HG02943 (cell line): ENCODE data around the gene SLC34A3.

Experiments used
- ATAC-seq: cut with Tn5 transposase; IDR thresholded peaks from one replicate; pipeline ENCODE4 v1.9.1; 2021; ENCODE audit warnings: mild to moderate bottlenecking, low read depth, moderate library complexity; ENCODE audit not compliant: unreplicated experiment

SLC34A3 gene

DNA sequence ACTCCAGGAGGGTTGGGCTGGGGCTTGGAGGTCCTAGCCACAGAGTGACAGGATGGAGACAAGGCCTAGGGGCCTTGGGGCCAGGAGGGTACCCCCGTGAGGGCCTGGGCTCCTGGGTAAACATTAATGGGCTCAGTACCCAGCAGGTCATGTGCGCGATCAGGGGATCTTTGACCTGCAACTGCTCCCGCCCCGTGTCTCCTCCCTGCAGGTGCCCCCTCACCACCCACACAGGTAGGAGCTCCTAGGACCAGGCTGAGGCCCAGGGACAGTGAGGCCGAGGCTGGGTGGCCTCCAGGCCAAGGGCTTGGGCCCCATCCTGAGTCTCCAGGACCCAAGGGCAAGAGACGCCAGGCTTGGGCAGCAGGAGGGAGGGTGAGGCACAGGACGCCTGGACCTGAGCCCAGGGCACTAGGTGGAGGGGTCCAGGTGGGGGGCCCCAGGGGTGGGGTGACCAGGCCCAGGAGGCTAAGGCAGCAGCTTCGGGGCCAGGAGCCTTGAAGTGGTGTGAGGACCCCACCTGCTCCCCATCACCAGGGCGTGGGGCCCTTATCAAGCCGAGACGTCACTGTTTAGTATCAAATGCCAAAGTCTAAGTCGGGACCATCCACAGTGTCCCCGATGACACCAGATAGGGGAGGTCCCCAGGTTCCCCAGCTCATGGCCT lies at the start of gene SLC34A3:
Gene SLC34A3 (plus strand): TSS at position 197 of the 667 bp plus-strand sequence. CDS start 802 bp downstream, outside the sequence.
- no peak for ATAC-seq

DNA sequence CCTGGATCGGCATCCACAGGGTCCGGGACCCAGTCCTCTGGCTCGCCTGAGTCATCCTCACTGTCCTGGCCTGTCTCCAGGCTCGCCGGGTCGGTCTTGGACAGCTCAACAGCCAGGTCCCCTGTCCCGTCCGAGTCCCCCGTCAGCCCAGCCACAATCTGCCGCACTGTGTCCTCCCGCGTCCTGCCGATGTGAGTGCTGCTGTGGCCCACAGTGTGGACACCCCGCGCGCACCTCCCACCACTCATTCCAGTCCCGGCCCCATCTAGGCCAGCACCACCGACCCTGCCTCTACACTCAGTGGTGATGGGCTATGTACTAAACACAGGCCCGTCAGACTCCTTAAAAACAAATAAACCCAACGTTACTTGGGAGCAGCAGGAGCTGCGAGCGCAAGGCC lies 49.0 kb upstream of the SLC34A3 start:
- ATAC-seq, result no peak

DNA sequence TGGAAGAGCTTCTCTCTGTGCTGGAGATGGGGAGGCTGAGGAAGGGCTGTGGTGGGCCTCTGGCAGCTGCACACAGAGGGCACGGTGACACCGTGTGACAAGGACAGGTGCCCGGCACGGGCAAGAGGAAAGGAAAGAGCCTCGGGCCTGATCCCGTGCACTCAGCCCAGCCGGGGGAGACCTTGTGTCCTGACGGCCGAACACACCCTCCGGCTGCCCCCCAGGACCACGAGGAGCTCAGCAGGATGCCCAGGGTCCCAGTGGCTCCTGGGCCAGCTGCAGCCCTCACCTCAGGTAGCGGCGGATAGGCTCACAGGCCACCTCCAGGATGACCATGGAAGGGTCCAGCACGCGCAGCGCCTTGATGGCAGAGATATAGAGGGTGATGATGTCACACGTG lies 47.9 kb upstream of the SLC34A3 start:
- ATAC-seq, result no peak

DNA sequence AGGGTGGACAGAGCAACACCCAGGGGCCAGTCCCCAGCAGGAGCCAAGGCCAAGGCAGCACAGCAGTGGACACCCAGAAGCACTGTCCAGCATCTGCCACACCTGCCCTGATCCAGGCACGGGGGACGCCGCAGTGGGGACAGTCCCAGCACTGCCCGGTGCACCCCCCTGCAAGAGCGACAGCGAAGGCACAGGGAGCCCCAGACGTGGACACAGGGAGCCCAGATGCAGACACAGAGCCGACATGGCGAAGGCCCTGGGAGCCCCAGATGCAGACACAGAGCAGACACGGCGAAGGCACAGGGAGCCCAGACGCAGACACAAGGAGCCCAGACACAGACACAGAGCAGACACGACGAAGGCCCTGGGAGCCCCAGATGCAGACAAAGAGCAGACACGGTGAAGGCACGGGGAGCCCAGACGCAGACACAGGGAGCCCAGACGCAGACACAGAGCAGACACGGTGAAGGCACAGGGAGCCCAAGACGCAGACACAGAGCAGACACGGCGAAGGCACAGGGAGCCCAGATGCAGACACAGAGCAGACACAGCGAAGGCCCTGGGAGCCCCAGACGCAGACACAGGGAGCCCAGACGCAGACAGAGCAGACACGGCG lies 46.6 kb upstream of the SLC34A3 start:
- no peak for ATAC-seq

DNA sequence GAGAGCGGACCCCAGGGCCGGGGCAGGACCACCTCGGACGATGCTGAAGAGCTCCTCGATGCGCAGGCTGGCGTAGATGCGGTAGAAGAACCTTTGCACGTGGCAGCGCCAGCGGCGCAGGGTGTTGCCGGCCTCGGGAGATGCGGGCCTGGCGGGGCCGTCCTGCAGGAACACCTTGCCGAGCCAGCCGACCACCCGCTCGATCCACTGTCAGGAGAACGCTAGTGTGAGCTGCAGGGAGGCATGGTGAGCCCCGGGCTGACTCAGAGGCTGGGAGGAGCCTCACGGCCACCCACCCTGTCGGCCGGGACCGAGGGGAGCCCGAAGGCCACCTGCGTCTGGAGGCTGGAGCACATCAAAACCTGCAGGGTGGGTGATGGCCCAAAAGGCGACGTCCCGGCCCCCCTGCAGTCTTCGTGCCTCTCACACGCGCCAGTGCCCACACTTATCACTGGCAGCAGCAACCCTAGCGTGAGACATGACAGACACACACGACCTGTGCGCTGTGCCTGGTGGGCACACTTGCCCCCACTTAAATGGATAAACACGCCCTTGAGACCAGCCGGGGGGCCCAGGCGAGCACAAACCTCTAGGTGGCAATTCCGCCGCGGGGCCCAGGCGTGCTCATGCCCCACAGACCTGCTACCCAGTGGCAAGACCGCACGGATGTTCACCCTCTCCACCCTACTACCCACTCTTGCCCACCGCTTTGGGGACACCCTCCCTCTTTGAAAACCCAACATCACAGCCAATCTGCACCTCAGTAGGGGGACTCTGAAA lies 45.6 kb upstream of the SLC34A3 start:
- ATAC-seq, result no peak

DNA sequence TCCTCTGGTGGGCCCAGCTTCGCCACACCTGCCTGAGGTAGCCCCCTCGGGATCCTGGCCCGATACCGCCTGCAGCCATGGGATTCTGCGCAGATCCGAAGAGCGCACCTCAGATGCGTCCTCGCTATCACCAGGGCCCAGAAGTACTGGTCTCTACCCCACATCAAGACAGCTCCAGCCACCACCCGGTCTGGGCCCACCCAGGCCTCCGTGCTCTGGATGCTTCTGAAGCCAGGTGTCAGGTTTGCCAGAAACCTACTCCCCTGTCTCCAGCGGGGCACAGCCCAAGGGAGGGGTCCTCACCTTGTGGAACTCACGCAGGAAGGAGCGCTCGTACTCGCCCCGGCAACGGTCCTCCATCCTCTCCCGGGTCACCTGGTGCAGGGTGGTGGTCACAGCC lies 44.8 kb upstream of the SLC34A3 start:
- no peak for ATAC-seq

DNA sequence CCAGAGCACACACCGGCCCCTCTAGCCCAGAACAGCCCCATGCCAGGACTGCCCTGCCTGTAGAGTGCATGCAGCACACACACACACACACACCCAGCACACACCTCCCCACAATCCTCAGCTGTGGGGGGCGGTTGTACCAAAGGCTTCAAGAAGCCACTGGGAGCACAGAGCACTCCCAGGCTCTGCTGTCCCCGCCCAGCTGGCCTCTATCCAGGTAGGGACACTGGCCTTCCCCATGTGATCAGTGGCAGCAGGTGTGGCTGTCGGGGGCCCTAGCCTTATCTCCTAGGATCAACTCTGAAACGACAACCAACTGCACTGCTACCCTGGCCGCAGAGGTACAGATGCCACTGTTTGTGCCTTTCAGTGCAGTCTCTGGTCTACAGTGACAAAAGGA lies 44.3 kb upstream of the SLC34A3 start:
- no peak for ATAC-seq

DNA sequence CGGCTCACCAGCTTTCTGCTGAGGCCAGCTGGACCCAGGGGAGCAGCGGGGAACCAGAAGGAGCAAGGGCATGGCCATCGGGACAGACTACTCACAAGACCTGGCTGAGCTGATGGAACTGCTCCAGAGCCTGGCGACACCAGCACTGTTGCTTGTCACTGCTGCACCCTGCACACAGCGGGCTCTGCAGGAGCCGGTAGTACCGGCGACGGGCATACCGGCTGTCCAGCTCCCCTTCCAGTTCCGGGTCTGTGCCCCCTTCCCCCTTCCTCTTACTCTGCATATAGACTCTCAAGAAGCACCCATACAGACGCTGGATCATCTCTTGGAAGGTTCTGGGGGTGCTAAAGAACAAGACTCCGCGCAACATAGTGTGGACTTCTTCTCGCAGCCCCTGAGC lies 43.3 kb upstream of the SLC34A3 start:
- ATAC-seq, result no peak

DNA sequence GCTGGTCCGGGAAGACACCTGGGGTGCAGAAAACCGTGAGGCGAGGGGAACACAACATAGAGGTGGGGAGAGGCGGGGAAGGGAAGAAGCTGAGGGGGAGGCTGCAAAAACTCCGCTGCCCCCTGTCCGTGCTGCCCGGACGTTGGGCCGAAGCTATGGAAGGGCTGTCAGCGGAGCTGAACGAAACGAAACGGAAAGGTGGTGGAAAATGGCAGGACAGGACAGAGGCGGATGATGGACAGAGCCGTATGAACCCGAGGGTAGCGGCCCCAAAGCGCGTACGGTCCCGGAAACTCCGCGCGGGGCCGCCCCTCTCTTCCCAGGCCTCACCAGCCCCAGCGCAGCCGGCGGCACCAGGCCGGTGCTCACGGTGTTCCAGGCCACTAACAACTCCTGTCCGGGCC lies 42.6 kb upstream of the SLC34A3 start:
- no peak for ATAC-seq

DNA sequence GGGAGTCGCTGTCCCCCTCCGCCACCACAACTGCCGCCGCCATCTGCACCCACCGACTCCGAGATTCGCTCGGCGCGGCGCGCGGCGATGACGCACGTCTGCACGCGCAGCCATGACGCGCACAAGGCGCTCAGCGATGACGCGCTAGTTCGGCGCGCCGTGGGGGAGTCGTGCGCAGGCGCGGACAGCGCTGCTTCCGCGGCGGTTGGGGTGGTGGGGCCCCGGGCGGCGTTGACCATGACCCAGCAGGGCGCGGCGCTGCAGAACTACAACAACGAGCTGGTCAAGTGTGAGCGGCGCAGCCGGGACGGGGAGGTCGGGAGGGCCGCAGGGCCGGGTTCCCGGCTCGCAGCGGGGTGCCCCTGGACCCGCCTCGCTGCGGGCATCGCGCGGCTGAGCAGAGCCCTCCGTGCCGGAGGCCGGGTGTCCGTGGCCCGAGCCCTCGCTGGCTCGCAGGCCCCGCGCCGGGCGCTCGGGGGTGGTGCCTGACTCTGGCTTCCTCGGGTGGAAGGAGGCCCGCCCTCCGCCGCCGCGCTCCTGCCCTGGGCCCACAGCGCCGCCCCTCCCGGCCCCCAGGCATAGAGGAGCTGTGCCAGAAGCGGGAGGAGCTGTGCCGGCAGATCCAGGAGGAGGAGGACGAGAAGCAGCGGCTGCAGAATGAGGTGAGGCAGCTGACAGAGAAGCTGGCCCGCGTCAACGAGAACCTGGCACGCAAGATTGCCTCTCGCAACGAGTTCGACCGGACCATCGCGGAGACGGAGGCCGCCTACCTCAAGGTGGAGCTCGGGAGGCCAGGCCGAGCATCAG lies 42.0 kb upstream of the SLC34A3 start, which contains the start of the genes ANAPC2 and SSNA1:
Gene ANAPC2 (minus strand): TSS at position 71 of the 807 bp plus-strand sequence. CDS start 28 bp downstream, at position 43.
Gene SSNA1 (plus strand): TSS at position 187 of the 807 bp plus-strand sequence. CDS start 51 bp downstream, at position 238.
- peak; percentile 63 for ATAC-seq

DNA sequence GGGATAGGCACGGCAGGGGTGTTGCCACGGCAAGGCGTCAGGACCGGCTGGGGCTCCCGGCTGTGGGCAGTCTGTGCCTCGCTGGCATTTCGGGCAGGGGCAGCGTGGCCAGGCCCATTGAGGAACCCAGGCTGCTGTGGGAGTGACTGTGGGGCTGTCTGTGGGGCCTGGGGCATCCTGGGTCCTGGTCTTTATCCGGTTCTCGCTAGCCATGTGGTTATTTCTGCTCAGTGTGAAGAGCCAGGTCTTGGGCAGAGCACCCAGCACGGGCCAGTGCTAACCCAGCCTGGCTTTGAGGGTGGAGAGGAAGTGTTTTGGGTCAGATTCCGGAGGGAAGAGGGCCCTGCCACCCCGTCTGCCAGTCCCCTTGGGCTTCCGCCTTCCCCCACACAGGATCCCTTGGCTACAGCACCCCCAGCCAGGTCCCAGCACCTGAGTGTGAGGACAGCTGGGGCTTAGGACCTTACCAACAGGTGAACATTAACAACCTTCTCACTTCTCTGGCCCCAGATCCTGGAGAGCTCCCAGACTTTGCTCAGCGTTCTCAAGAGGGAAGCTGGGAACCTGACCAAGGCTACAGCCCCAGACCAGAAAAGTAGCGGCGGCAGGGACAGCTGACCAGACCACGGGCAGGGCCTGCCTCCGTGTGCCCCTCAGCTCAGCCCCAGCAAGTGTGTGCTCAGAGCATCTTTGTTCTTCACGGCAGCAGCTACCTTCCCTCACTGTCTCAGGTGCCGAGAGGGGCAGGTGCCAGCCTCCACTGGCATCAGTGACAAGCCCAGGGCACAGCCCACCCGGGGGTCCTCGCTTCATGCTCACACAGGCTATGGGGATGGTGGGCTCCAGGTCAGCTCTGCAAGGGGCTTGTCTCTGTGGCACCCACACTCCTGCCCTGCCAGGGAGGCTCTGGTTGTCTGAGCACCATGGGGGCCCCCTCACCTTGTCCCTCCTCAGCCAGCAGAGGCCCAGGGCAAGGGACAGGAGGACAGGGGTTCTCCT lies 41.1 kb upstream of the SLC34A3 start:
- no peak for ATAC-seq

DNA sequence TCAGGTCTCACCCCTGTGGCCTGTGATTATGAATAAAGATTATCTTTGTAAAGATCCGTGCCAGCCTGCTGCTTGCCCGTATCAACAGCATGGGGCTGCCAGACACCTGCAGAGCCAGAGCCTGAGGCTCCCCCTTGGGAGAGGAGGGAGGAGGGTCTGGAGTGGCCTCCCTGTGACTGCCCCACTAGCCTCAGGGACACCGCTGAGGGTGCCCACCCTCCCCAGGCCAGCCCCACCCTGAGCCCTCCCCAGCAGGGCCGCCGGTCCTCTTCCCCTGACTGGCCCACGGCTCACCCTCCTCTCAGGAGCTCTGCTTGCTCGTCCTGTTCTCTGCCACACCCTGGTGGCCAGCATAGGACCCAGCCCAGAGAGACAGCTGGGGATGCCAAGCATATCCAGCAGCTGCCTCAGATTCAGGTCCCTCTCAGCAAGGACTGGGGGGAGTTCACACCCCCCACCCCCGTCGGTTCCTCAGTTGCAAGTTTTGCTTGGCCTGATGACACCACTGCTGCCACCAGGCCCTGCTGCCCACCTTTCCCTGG lies 40.3 kb upstream of the SLC34A3 start:
- ATAC-seq, result no peak

DNA sequence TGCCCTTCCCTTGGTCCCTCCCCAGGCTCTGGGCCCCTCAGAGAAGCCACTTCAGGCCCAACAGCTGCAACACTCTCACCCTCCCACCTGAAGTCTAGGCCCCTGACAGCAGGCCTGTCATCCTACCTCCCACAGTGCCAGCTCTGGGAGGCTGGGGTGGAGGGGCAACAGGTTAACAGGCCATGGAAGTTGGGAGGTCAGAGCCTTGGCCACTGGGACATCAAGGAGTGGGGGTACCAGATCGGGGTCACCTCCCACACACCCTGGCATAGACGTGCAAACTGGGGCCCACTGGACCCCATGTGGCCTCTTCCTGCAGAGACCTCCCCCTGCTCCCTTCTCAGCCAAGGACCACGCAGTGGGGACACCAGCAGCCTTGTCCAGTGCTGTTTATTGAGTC lies 39.5 kb upstream of the SLC34A3 start:
- ATAC-seq, result no peak

DNA sequence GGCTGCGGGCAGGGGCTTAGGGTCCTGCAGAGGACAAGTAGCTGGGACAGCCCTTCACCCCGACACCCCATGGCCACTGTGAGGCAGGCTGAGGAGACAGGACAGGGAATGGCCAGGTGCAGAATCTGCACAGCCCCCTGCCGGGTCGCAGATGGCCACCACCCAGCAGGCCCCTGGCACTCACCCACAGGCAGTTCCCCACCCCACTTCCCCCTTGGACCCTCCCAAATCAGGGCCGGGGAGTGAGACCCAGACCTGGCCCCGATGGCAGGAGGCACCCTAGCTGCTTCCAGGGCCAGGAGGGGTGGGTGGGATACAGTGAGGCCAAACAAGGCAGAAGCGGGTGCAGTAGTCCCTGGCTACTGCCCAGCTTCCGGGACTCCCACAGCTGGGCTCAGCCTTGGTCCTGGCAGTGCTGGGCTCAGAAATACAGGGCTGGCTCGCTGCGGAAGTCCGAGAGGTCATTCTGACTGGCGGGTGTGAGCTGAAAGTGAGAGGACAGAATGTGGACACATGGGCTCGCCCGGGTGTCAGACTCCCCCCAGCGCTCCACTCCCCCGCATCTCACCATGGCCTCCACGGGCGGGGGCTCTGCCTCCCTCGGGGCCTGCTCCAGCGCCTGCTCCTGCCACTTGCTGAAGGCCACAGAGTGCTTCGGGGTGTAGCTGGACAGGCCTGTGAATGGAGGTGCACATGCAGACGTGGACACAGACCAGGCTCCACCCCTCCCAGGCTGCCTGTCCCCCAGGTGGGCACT lies 38.8 kb upstream of the SLC34A3 start:
- no peak for ATAC-seq

DNA sequence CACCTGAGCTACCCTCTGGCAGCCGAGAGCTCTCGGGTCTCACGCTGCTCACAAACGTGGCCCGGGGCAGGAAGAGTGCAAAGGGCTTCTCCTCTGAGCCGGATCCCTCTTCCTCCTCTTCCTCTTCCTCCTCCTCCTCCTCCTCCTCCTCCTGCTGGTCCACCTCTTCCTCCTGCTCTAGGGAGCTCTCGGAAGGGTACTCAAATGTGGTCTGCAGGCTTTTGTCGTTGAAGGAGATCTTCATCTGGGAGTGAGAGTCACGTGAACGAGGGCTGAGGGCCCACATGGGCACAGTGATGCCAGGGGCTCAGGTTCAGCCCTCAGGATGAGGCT lies 38.3 kb upstream of the SLC34A3 start:
- no peak for ATAC-seq

DNA sequence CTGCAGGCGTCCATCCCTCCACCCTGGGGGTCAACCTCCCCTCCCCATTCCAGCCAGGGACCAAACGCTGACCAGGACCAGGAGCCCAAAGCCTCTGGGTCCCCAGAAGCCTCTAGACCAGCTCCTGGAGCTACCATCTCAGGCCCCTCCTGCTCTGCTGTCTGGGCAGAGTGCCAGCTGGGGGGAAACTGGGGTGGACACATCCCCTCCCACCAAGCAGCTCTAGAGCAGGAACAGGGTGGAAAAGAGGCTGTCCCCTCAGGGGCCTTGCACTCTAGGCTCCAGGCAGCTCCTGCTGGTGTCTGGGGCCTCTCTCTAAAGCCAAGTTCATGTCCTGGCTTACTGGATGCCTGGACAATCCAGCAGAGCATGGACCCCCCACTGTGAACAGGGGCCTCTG lies 37.8 kb upstream of the SLC34A3 start:
- no peak for ATAC-seq

DNA sequence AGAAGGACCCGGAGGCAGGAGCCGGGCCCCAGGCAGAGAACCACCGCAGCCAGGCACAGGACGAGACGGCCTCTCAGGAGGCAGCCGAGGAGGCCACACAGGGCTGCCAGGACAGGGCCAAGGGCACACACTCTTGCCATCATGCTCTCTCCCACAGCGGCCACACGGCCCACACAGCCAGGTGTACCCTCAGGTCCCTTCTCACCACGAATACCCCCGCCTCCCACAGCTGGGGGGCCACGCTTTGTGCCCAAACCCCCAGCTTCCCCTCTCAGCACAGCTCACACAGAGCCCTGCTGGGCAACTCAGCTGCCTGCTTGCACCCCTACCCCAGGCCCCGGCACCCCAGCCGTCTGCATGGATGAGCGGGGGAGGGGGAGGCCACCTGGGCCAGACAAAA lies 36.9 kb upstream of the SLC34A3 start:
- ATAC-seq, result no peak

DNA sequence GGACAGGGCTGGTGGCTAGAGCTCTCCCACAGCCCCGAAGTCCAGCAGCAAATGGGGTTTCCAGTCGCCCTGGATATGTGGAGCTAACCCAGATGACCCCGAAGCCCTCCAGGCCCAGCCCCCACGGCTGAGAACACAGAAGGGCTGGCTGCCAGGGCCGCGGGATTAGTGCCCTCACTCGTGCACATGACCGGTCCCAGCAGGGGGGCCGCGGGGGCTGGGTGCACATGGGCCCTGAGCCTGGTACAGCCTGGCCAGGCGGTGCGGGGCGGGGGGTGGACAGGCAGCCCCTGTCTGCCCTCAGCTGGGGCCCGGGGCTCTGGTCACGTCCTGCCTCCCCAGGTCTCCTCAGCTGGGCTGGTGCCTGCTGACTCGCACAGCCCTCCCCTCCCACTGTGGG lies 36.3 kb upstream of the SLC34A3 start:
- ATAC-seq, result no peak

DNA sequence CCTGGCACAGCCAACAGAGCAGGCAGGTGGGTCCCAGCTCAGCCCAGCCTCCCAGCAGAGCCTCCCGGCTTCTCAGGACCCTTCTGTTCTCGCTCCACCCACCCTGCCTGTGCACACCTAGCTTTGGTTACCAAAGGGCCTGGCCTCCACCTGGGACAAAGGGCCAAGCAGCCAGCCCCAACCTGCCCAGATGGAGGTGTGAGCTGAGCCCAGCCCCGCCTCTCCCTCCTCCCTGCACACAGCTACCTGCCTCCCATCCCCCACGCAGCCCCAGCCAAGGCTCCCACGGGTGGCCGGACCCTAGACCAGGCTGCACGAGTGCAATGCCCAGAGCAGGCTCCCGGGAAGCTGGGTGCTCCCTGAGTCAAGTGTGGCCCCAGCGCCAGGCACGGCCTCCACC lies 35.8 kb upstream of the SLC34A3 start:
- ATAC-seq, result no peak
